GM21526 (cell line): Measurements from ENCODE around the gene GH2.
"Not testable (repeated sequence)": the region's sequence is repeated elsewhere in the genome, so short reads cannot be mapped to it uniquely, and the experiment has no call there.

Experiments
- ATAC-seq: cut with Tn5 transposase; IDR thresholded peaks from one replicate; pipeline ENCODE4 v1.9.1; 2021; ENCODE audit warnings: moderate library complexity; ENCODE audit not compliant: unreplicated experiment, low FRiP score

GH2 gene

GRCh38 chr17:63911657-63912100 is 29.9 kb upstream of the GH2 start:
- ATAC-seq = no peak

GRCh38 chr17:63911041-63911635 is 29.4 kb upstream of the GH2 start, which contains the start of gene CSHL1:
Gene CSHL1, minus strand, starts transcription at chr17:63911258. Its CDS starts 62 bp downstream, at chr17:63911196.
- ATAC-seq = no peak

- no peak for ATAC-seq
Observed at GRCh38 chr17:63910096-63910495, 28.4 kb upstream of the GH2 start.

- not testable (repeated sequence) for ATAC-seq
Observed at GRCh38 chr17:63909586-63909985, 27.8 kb upstream of the GH2 start.

GRCh38 chr17:63907161-63907778 is 25.5 kb upstream of the GH2 start:
- ATAC-seq = not testable (repeated sequence)

- ATAC-seq = not testable (repeated sequence)
Observed at GRCh38 chr17:63904796-63905195, 23.1 kb upstream of the GH2 start.

- not testable (repeated sequence) for ATAC-seq
Observed at GRCh38 chr17:63903787-63904201, 22.1 kb upstream of the GH2 start.

GRCh38 chr17:63901971-63902370 is 20.2 kb upstream of the GH2 start:
- ATAC-seq = not testable (repeated sequence)

- ATAC-seq = not testable (repeated sequence)
Observed at GRCh38 chr17:63898899-63899798, 17.4 kb upstream of the GH2 start.

- ATAC-seq = not testable (repeated sequence)
Observed at GRCh38 chr17:63896524-63897354, 15.0 kb upstream of the GH2 start, which contains the start of gene CSH1. Gene CSH1, minus strand, starts transcription at chr17:63896574. Its CDS starts 63 bp downstream, at chr17:63896511.

- not testable (repeated sequence) for ATAC-seq
Observed at GRCh38 chr17:63894821-63895220, 13.1 kb upstream of the GH2 start.

- ATAC-seq = not testable (repeated sequence)
Observed at GRCh38 chr17:63894021-63894420, 12.3 kb upstream of the GH2 start.

GRCh38 chr17:63892316-63893037 is 10.7 kb upstream of the GH2 start:
- not testable (repeated sequence) for ATAC-seq

GRCh38 chr17:63889026-63889848 is 7.5 kb upstream of the GH2 start:
- not testable (repeated sequence) for ATAC-seq

- ATAC-seq = not testable (repeated sequence)
Observed at GRCh38 chr17:63885119-63885518, 3.4 kb upstream of the GH2 start.

GRCh38 chr17:63882626-63883126 is 932 bp upstream of the GH2 start:
- not testable (repeated sequence) for ATAC-seq

- ATAC-seq = not testable (repeated sequence)
Observed at GRCh38 chr17:63881337-63881736, 407 bp downstream of the GH2 start.

GRCh38 chr17:63880706-63881105 is 1.0 kb downstream of the GH2 start:
- no peak for ATAC-seq
